Bronchial epithelial cell (primary cell): Measurements from ENCODE around the gene MT1M. TPM values are rescaled to one million over a fixed set of nuclear protein-coding genes. Genes with fewer than 3 reads are reported as not detected.
"Not testable (repeated sequence)": the region's sequence is repeated elsewhere in the genome, so short reads cannot be mapped to it uniquely, and the experiment has no call there.

Experiments used
- DNase-seq: peaks from one replicate; pipeline ENCODE4 v3.0.0-alpha.2; 2010; ENCODE audit warnings: low read depth
- FAIRE-seq: peaks from 2 replicates; lab custom pipeline; 2011; peaks lifted over from hg19 to GRCh38; lab: Jason Lieb, UNC
- H3K27me3 ChIP-seq: 2 replicates; pipeline ENCODE4 v1.5.1; 2011; ENCODE audit warnings: low read length; ENCODE audit not compliant: control insufficient read depth, insufficient read depth
- H3K36me3 ChIP-seq: 2 replicates; pipeline ENCODE4 v1.5.1; 2011; ENCODE audit warnings: low read length; ENCODE audit not compliant: control insufficient read depth, insufficient read depth
- H3K4me3 ChIP-seq: 2 replicates; pipeline ENCODE4 v1.5.1; 2011; ENCODE audit warnings: mild to moderate bottlenecking, low read depth, low read length, control low read depth
- total RNA-seq: library from RNA; depleted of rRNA; stranded (reverse); fragments of >200 nt; gene quantifications from 2 replicates; pipeline ENCODE4 v1.2.1, GENCODE V29; 2014
- TF ChIP-seq, protein P1 (sequence below): IDR thresholded peaks from 2 replicates; pipeline ENCODE4 v1.5.1; 2011; ENCODE audit warnings: mild to moderate bottlenecking, moderate library complexity, low read length, control low read depth, inconsistent platforms; ENCODE audit not compliant: insufficient read depth, severe bottlenecking

Gene MT1M
- total RNA-seq, result 0.26 TPM in 1 of 2 replicates, not detected in the other

GRCh38 chr16:56632156-56632847, at the start of gene MT1M:
Gene MT1M (plus strand): TSS chr16:56632659. CDS start chr16:56632732, 73 bp downstream.
- peaks cover 24% of the 10 kb centered on the region for H3K27me3 ChIP-seq
- TF ChIP-seq, protein P1, sequence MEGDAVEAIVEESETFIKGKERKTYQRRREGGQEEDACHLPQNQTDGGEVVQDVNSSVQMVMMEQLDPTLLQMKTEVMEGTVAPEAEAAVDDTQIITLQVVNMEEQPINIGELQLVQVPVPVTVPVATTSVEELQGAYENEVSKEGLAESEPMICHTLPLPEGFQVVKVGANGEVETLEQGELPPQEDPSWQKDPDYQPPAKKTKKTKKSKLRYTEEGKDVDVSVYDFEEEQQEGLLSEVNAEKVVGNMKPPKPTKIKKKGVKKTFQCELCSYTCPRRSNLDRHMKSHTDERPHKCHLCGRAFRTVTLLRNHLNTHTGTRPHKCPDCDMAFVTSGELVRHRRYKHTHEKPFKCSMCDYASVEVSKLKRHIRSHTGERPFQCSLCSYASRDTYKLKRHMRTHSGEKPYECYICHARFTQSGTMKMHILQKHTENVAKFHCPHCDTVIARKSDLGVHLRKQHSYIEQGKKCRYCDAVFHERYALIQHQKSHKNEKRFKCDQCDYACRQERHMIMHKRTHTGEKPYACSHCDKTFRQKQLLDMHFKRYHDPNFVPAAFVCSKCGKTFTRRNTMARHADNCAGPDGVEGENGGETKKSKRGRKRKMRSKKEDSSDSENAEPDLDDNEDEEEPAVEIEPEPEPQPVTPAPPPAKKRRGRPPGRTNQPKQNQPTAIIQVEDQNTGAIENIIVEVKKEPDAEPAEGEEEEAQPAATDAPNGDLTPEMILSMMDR, result no peak
- no peak for DNase-seq
- FAIRE-seq, result no peak
- peak within 1 kb of the TSS; percentile 41 for H3K4me3 ChIP-seq
- H3K36me3 ChIP-seq, result no peaks in the 10 kb centered on the region

GRCh38 chr16:56582911-56583310, 49.5 kb upstream of the MT1M start:
- H3K36me3 ChIP-seq, H3K27me3 ChIP-seq, FAIRE-seq, DNase-seq, H3K4me3 ChIP-seq: not testable (repeated sequence)

DNA sequence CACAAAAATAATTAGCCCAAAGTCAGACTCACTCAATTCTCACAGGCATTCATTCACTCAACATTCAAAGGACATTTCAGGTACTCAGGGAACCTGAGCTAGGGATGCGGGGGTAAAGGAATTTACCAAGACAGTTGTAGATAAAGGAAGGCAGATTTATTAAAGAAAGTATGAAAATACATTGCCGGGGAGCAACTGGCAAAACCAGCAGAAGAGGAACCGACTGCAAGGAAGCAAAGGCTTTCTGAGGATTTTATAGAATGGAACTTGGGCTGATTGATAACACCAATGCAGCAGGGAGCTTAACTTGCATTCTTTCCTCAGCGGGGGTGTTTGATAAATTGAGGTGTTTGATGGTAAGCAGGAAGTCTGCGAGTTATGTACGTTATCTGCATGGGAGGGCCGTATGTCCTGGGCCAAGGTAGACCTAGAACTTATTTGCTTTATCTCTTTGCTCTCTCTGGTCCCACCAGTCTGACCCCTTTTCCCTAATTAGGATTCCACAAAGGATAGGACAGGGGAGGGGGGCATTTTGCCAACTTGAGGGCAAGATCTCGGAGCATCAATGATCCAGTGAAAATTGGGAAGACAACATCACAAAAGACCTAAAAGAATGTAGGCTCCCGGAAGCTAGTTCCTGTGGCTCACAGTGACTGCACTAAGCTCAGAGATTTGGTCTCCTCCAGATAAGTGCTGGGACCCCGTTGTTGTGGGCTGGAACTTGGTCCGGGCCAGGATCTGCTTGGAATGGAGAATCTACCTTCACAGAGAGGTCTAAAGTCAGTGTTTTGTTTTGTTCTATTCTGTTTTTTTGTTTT, 48.9 kb upstream of the MT1M start:
- no peaks in the 10 kb centered on the region for H3K36me3 ChIP-seq
- H3K27me3 ChIP-seq, result peaks cover 5% of the 10 kb centered on the region
- FAIRE-seq (no peak), DNase-seq (no peak)
- no peak overlapping the region for H3K4me3 ChIP-seq
- TF ChIP-seq, protein P1, result no peak

DNA sequence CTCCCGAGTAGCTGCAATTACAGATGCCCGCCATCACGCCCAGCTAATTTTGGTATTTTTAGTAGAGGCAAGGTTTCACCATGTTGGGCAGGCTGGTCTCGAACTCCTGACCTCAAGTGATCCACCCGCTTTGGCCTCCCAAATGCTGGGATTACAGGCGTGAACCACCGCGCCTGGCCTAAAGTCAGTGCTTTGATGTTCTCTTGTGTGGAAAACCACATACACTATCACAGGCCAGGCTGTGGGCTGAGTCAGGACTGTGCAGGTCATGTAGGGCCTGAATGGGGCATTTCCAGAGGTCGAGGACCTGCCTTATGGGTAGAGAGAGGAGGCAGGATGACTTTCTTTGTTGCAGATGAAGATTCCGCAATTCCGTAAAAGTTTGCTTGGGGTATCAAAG, 48.2 kb upstream of the MT1M start:
- FAIRE-seq (no peak), DNase-seq (no peak)
- no peaks in the 10 kb centered on the region for H3K36me3 ChIP-seq
- H3K4me3 ChIP-seq, result no peak overlapping the region
- TF ChIP-seq, protein P1, result no peak
- peaks cover 7% of the 10 kb centered on the region for H3K27me3 ChIP-seq

DNA sequence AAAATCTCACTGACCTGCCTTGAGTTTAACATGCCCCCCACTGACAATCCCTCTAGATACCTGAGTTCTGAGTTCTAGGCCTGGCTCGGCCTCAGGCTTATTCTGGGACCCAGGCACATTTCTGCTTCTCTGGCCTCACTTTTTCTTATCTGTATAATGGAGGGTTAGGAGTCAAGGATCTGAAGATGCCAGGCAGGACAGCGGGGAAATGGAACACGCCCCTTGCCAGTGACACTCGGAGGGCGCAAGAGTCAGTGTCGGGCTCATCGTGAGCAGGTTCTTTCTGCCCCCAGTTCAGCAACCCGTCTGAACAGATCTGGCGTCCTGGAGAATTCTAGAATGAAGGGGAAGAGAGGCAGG, 43.7 kb upstream of the MT1M start:
- no peak for DNase-seq
- TF ChIP-seq, protein P1, result no peak
- no peaks in the 10 kb centered on the region for H3K36me3 ChIP-seq
- H3K27me3 ChIP-seq, result peaks cover 25% of the 10 kb centered on the region
- no peak overlapping the region for H3K4me3 ChIP-seq
- no peak for FAIRE-seq
